SK-N-SH (cell line): ENCODE measurements around the gene ATP1B1. TPM values are rescaled to one million over a fixed set of nuclear protein-coding genes. Genes with fewer than 3 reads are reported as not detected.

ENCODE experiments used
- CTCF ChIA-PET: fragments of 300-600, 350-600 bp; formaldehyde crosslinking; extraction: SDS; loops from one replicate; lab custom pipeline; 2021; lab: Yijun Ruan, JAX
- POLR2A ChIA-PET: fragments of 350-600 bp; sonication (Branson Sonifier 250); formaldehyde crosslinking; extraction: SDS; loops from one replicate; lab custom pipeline; 2020; ENCODE audit warnings: antibody characterized with exemption, inconsistent platforms; lab: Yijun Ruan, JAX
- DNase-seq: peaks from one replicate; pipeline ENCODE4 v3.0.0; 2012
- H2AFZ ChIP-seq: fragments of 200-600 bp; sonication (generic); 2 replicates; pipeline ENCODE4 v1.8.1; 2016; ENCODE audit warnings: antibody characterized with exemption, mild to moderate bottlenecking, low read depth
- H3F3A ChIP-seq: fragments of 200-600 bp; sonication (generic); replicated peaks from 2 replicates; pipeline ENCODE3; 2016; ENCODE audit warnings: antibody characterized with exemption, mild to moderate bottlenecking; ENCODE audit not compliant: insufficient read depth
- H3K27ac ChIP-seq, 2 experiments: fragments of 200-500 bp in 1 of 2; fragments of 200-600 bp in 1 of 2; sonication (Bioruptor generic) in 1 of 2; sonication (generic), shearing (Covaris generic) in 1 of 2; 2 replicates each; pipeline versions ENCODE4 v1.5.1 to v1.6.1; 2014 to 2016; ENCODE audit warnings: low read depth in 2 of 2, inconsistent platforms in 1 of 2, low read length in 1 of 2, mild to moderate bottlenecking in 1 of 2, mixed read lengths in 1 of 2
- H3K27me3 ChIP-seq: fragments of 200-600 bp; sonication (generic), shearing (Covaris generic); 2 replicates; pipeline ENCODE4 v1.6.1; 2016; ENCODE audit warnings: mixed run types; ENCODE audit not compliant: insufficient read depth
- H3K36me3 ChIP-seq, 2 experiments: fragments of 200-500 bp in 1 of 2; fragments of 200-600 bp in 1 of 2; sonication (Bioruptor generic) in 1 of 2; sonication (generic) in 1 of 2; replicated peaks in 1 of 2; 2 replicates each; pipeline versions ENCODE3 to v1.5.1; 2014 to 2016; ENCODE audit warnings: low read length in 1 of 2, mild to moderate bottlenecking in 1 of 2; ENCODE audit not compliant: insufficient read depth in 2 of 2, control insufficient read depth in 1 of 2
- H3K4me1 ChIP-seq, 2 experiments: fragments of 200-500 bp in 1 of 2; fragments of 200-600 bp in 1 of 2; sonication (Bioruptor generic) in 1 of 2; sonication (generic), shearing (Covaris generic) in 1 of 2; 2 replicates each; pipeline versions ENCODE4 v1.5.1 to v1.6.1; 2014 to 2016; ENCODE audit warnings: low read depth in 1 of 2, low read length in 1 of 2, mixed run types in 1 of 2; ENCODE audit not compliant: insufficient read depth in 2 of 2, control insufficient read depth in 1 of 2
- H3K4me2 ChIP-seq: fragments of 200-600 bp; sonication (generic), shearing (Covaris generic); 2 replicates; pipeline ENCODE4 v1.6.1; 2017; ENCODE audit warnings: mixed run types
- H3K4me3 ChIP-seq, 2 experiments: fragments of 200-500 bp in 1 of 2; fragments of 200-600 bp in 1 of 2; sonication (Bioruptor generic) in 1 of 2; sonication (generic), shearing (Covaris generic) in 1 of 2; 2 replicates each; pipeline versions ENCODE4 v1.5.1 to v1.8.1; 2014 to 2016; ENCODE audit warnings: low read depth in 2 of 2, inconsistent platforms in 1 of 2, low read length in 1 of 2, mild to moderate bottlenecking in 1 of 2, mixed read lengths in 1 of 2, moderate library complexity in 1 of 2
- H3K79me2 ChIP-seq: fragments of 200-600 bp; sonication (generic); 2 replicates; pipeline ENCODE4 v1.8.1; 2017; ENCODE audit warnings: mild to moderate bottlenecking; ENCODE audit not compliant: insufficient read depth
- H3K9ac ChIP-seq: fragments of 200-600 bp; sonication (generic); 2 replicates; pipeline ENCODE4 v1.6.1; 2017; ENCODE audit warnings: mixed run types
- H3K9me2 ChIP-seq: fragments of 200-600 bp; sonication (generic); 2 replicates; pipeline ENCODE4 v1.6.1; 2017; ENCODE audit warnings: mixed run types
- H3K9me3 ChIP-seq: fragments of 200-600 bp; sonication (generic); 2 replicates; pipeline ENCODE4 v1.6.1; 2017; ENCODE audit warnings: mixed run types, mild to moderate bottlenecking, moderate library complexity
- H4K20me1 ChIP-seq: fragments of 200-600 bp; sonication (generic); 2 replicates; pipeline ENCODE4 v1.6.1; 2017; ENCODE audit warnings: mild to moderate bottlenecking, mixed run types; ENCODE audit not compliant: insufficient read depth
- CTCF ChIP-seq: fragments of 200-600 bp; sonication (generic); IDR thresholded peaks from 2 replicates; pipeline ENCODE4 v1.6.1; 2017; ENCODE audit warnings: antibody characterized with exemption, mild to moderate bottlenecking, moderate library complexity
- EP300 ChIP-seq, 2 experiments: IDR thresholded peaks; 2 replicates each; pipeline versions ENCODE4 v1.4.0 to v1.6.1; 2012; ENCODE audit warnings: borderline replicate concordance in 1 of 2, low read depth in 1 of 2, low read length in 1 of 2
- FOSL2 ChIP-seq: IDR thresholded peaks from 2 replicates; pipeline ENCODE4 v1.4.0; 2012; ENCODE audit warnings: low read depth, mild to moderate bottlenecking, moderate library complexity, borderline replicate concordance
- IRF3 ChIP-seq: fragments of 150-350 bp; IDR thresholded peaks from 2 replicates; pipeline ENCODE4 v1.6.1; 2016; ENCODE audit warnings: mild to moderate bottlenecking, low read depth, low read length
- JUND ChIP-seq: IDR thresholded peaks from 2 replicates; pipeline ENCODE4 v1.4.0; 2012
- NFIC ChIP-seq: IDR thresholded peaks from 2 replicates; pipeline ENCODE4 v1.4.0; 2012; ENCODE audit warnings: borderline replicate concordance
- NRF1 ChIP-seq: IDR thresholded peaks from 2 replicates; pipeline ENCODE4 v1.6.1; 2012; ENCODE audit warnings: low read depth, mild to moderate bottlenecking, low read length
- PBX3 ChIP-seq: IDR thresholded peaks from 2 replicates; pipeline ENCODE4; 2012
- TCF12 ChIP-seq: IDR thresholded peaks from 2 replicates; pipeline ENCODE4 v1.4.0; 2012
- TEAD4 ChIP-seq: IDR thresholded peaks from 2 replicates; pipeline ENCODE4 v1.4.0; 2012; ENCODE audit warnings: mild to moderate bottlenecking, borderline replicate concordance; ENCODE audit not compliant: insufficient read depth
- ZBTB33 ChIP-seq: IDR thresholded peaks from 2 replicates; pipeline ENCODE4 v1.4.0; 2012; ENCODE audit warnings: low read depth, borderline replicate concordance
- WGBS: methylation state at CpG from one replicate; pipeline ENCODE4 v1.1.6; 2017; ENCODE audit warnings: low lambda C conversion rate; 5-methylcytosine and 5-hydroxymethylcytosine counted together
- polyA plus RNA-seq, 3 experiments: library from polyadenylated mRNA; depleted of rRNA; stranded (reverse); fragments of >200 nt; gene quantifications; 2 replicates each; pipeline ENCODE4 v1.2.3, GENCODE V29; 2012

ATP1B1 gene
- polyA plus RNA-seq, 1 of the 3 experiments (the other 2 are of a cell fraction), result 49.5 TPM

GRCh38 chr1:169163059-169163458 is 56.6 kb downstream of the ATP1B1 start:
- no peak for DNase-seq
- WGBS, result 45% methylated on average over 5 of the region's 5 CpGs
- no peak overlapping the region for H3K4me2 ChIP-seq

More at GRCh38 chr1:169163059-169163458, 56.6 kb downstream of the ATP1B1 start:
- Histone ChIP-seq H3K9me3 (no peaks in the 10 kb centered on the region), H3K27me3 (no peaks in the 10 kb centered on the region), H3K4me1 (peaks cover 0 to 4% of the 10 kb centered on the region in 2 experiments; a peak in 2 of 4 replicates), H3K36me3 (peaks cover 0 to 10% of the 10 kb centered on the region in 2 experiments), H3K9me2 (no peaks in the 10 kb centered on the region), H3K79me2 (no peaks in the 10 kb centered on the region), H3K27ac (peak overlapping the region in 1 of 2 experiments; percentile 45; a peak in 2 of 4 replicates), H3K4me3 (no peak overlapping the region), H3F3A (peaks cover 14% of the 10 kb centered on the region), H3K9ac (no peak overlapping the region), H4K20me1 (no peaks in the 10 kb centered on the region), H2AFZ (no peak overlapping the region)
- ChIA-PET CTCF (no interaction called here), POLR2A (no interaction called here)
- TF ChIP-seq JUND (peak; percentile 70), EP300 (IDR thresholded peaks at IDR 0.05; ENCODE audit: borderline replicate concordance in 1 of 2, low read depth in 1 of 2, low read length in 1 of 2) (0 out of 4 replicates have a peak, but pooled peaks of 1 of the 2 experiments have one; percentile 21), NRF1 (no peak), IRF3 (no peak), TEAD4 (no peak), TCF12 (peak; percentile 39; the same call in 1 of the 2 replicates), PBX3 (peak; percentile 87), FOSL2 (peak; percentile 64; the same call in 1 of the 2 replicates), CTCF (no peak), ZBTB33 (no peak), NFIC (0 out of 2 replicates have a peak, but pooled peaks have one; percentile 19)
